ENCODE measurements around the gene DACT2.

The DACT2 gene

GRCh38 chr6:168352096-168352495 lies 32.5 kb upstream of the DACT2 start:
- ATAC-seq (no peak), DNase-seq (no peak)

GRCh38 chr6:168349718-168350210 lies 30.2 kb upstream of the DACT2 start:
- ATAC-seq = no peak

DNA sequence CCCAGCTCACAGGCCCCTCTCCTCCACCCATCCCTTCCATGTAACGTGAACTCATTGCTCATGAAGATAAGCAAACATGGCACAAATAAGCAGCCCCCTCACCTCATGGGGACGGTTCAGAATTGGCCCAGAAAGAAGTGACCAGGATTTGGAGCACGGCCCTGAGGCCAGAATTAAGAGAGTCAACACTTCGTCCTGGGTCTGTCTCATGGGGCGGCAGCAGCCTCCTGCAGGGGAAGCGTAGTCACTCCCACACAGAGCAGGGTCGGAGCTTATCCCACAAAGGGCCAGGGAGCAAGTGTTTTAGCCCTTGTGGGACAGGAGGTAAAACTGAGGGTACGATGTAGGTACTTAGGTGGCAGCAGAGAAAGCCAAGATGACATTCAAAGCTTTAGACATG lies 28.6 kb upstream of the DACT2 start:
- DNase-seq (no peak), ATAC-seq (no peak)

More at GRCh38 chr6:168349718-168350210, 30.2 kb upstream of the DACT2 start:
- no peak for DNase-seq

- DNase-seq (no peak), ATAC-seq (no peak)
Observed at GRCh38 chr6:168347615-168348014, 28.0 kb upstream of the DACT2 start.

- ATAC-seq (no peak), DNase-seq (no peak)
Observed at GRCh38 chr6:168347053-168347452, 27.5 kb upstream of the DACT2 start.

- no peak for ATAC-seq
Observed at GRCh38 chr6:168345896-168346754, 26.5 kb upstream of the DACT2 start.

DNA sequence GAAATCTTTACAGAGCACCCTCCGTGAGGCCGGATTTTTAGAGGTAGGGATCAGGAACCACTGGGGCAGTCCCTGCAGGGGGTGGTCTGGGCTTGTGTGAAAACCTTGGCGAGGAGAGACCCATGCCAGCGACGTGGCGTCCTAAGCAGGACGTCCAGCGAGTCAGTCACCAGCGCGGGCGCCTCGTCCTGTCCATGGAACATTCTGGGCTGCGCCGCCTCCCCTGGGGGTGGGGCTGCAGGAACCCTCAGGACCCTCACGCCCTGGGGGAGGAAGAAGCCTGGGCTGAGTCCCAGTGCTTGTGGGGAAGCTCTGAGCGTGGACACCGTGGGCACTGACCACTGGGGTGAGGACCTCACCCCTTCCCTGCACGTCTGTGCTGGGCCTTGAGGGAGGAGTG lies 25.7 kb upstream of the DACT2 start:
- DNase-seq = no peak
- no peak for ATAC-seq

More at GRCh38 chr6:168345896-168346754, 26.5 kb upstream of the DACT2 start:
- DNase-seq = no peak

GRCh38 chr6:168344338-168344737 lies 24.8 kb upstream of the DACT2 start:
- DNase-seq (no peak), ATAC-seq (no peak)

GRCh38 chr6:168343239-168344150 lies 23.9 kb upstream of the DACT2 start:
- ATAC-seq = no peak
- no peak for DNase-seq

DNA sequence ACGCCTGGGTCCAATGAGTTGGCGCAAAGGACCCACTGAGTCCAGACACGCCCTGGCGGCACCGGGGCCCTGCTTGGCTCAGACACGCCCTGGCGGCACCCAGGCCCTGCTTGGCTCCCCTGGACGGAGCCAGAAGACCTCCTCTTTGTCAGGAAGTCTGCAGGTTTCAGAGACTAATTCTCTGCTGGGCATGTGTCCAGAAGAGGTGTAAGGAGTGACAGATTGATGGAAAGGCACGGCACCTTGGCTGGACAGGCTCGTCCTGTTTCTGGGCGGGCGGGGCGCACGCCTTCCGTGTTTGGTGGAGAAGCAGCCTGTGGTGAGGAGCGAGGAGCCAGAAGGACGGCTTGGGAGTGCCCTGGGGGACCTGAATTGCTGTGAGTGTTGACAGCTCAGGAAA lies 23.1 kb upstream of the DACT2 start:
- ATAC-seq = no peak

GRCh38 chr6:168341280-168341900 lies 21.8 kb upstream of the DACT2 start:
- no peak for ATAC-seq
- DNase-seq = no peak

More for the DNA sequence above, 23.1 kb upstream of the DACT2 start:
- no peak for DNase-seq

DNA sequence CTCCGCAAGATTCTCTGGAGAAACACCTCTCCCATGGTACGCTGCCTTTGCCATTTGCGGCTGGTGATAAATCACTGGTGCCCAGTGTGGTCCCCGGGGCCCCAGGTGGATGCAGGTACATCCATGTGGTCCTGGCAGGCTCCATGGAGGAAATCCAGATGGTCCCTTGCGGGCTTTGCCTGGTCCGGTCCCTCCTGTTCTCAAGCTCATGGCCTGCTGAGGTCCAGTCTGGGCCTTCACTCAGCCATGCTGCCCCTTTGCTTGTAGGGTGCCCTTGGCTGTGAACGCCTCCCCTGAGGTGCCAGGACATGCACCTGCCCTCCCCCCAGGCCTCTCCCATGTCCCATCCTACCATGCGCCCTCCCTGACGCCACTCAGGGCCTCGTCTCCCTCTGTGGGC lies 21.2 kb upstream of the DACT2 start:
- DNase-seq = no peak
- ATAC-seq = no peak

GRCh38 chr6:168338777-168339176 lies 19.2 kb upstream of the DACT2 start:
- ATAC-seq = no peak
- no peak for DNase-seq

DNA sequence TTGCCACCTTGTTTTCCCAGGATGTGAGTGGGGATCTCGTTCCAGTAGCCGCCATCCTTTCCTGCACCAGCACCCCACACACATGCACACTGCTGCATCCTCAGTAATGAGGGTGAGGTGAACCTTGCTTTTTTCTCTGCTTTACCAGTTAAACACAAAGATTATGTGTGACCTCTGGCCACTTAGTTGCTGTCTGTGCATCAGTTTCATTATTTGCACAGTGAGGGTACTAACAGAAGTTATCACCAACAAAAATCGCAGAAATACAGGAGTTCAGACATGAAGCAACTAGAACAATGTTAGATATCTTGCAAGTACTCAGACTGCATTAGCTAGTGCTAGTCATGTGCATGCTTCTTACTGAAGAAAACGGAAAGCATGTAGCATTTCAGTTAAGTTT lies 17.4 kb upstream of the DACT2 start:
- ATAC-seq = no peak
- DNase-seq = no peak

DNA sequence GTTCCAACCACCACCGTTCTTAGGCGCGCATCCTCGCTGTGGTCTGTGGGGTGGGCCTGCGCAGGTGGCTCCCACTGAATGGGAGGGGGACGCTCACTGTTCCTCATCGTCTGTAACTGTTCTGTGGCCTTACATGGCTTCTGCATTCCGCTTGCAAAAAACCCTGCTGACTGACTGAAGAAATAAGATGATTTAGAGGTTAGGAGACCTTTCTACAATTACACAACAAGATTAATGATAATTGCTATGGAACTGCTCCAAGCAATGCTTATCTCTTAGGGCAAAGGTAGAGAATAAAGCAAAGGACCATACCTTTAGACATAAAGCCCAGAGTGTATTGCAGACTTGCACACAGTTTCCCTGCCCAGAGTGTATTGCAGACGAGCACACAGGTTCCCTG lies 14.4 kb upstream of the DACT2 start:
- DNase-seq = no peak
- no peak for ATAC-seq

DNA sequence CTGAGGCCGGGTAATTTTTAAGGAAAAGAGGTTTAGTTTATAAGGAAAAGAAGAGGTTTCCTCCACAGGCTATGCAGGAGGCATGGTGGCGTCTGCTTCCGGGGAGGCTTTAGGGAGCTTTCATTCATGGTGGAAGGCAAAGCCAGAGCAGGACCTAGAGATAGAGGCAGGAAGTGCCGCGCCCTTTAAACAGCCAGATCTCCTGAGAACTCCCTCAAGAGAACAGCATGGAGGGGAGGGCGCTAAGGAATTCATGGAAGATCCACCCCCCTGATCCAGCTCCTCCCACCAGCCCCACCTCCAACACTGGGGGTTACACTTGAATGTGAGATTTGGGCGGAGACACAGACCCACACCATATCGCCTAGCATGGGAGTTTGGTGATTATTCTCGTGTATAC lies 13.9 kb upstream of the DACT2 start:
- ATAC-seq = no peak

GRCh38 chr6:168333039-168333438 lies 13.5 kb upstream of the DACT2 start:
- ATAC-seq = no peak
- DNase-seq = no peak

More for the DNA sequence above, 13.9 kb upstream of the DACT2 start:
- no peak for DNase-seq

DNA sequence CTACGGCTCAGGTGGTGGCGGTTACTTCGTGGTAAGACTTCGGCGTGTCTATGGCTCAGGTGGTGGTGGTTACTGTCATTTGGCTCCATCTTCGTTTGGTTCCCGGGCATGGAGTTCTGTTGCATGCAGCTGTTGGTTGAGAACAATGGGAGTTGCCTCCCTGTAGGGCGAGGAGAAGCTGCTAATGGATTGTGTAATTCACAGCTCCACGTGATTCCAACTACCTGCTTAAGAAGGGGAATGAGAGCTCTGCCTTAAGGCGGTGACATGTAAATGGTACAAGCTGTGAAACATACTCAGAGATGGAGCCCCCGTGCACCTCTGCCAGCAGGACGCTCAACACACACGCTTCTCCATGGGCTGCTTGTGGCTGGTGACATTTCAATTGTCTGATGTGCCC lies 12.4 kb upstream of the DACT2 start:
- DNase-seq = no peak

DNA sequence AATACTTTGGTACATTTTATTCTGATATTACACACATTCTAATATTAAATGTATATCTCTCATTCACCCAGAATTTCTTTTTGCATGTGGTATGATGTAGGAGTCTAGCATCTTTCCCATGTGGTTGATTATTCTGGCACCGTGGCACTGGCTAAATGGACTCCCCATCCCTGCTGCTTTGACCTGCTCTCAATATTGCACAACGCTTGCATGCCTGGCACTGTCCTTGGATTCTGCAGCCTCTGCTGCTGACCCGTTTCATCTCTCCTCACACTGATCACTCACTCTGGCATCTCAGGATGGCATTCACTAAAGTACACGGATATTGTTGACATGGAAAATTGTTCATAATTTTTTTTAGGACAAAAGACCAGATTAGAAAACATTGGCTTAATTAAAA lies 11.5 kb upstream of the DACT2 start:
- no peak for ATAC-seq
- DNase-seq = no peak

More for the DNA sequence above, 12.4 kb upstream of the DACT2 start:
- ATAC-seq = no peak

DNA sequence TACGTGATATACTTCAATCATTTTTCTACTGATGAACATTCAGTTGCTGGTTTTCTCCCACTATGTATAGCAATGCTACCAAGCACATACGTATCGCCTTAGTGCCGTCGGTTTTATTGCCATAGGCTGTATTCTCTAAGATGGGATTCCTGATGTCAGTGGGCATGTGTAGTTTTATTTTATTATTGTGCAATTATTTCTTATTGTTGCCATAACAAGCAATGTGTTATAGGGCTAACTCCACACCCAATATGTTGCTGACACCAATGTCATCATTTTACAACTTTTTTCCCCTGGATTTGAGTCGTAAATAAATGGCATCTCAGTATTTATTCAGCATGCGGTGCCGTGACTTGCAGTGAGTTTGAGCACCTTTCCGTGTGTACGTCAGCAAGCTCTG lies 10.8 kb upstream of the DACT2 start:
- ATAC-seq (no peak), DNase-seq (no peak)

GRCh38 chr6:168328086-168328485 lies 8.5 kb upstream of the DACT2 start:
- ATAC-seq = no peak
- no peak for DNase-seq
